NCI-H187 treated with DMSO at 0.1 percent for 48 hours (cell line): ENCODE data around the gene SMAD4.
"Not testable (repeated sequence)": the region's sequence is repeated elsewhere in the genome, so short reads cannot be mapped to it uniquely, and the experiment has no call there.

Source experiments
- DNase-seq: peaks from one replicate; lab custom pipeline; 2025; lab: John Stamatoyannopoulos, UW

The SMAD4 gene

GRCh38 chr18:51070545-51070944 is 40.5 kb downstream of the SMAD4 start:
- DNase-seq: no peak

DNA sequence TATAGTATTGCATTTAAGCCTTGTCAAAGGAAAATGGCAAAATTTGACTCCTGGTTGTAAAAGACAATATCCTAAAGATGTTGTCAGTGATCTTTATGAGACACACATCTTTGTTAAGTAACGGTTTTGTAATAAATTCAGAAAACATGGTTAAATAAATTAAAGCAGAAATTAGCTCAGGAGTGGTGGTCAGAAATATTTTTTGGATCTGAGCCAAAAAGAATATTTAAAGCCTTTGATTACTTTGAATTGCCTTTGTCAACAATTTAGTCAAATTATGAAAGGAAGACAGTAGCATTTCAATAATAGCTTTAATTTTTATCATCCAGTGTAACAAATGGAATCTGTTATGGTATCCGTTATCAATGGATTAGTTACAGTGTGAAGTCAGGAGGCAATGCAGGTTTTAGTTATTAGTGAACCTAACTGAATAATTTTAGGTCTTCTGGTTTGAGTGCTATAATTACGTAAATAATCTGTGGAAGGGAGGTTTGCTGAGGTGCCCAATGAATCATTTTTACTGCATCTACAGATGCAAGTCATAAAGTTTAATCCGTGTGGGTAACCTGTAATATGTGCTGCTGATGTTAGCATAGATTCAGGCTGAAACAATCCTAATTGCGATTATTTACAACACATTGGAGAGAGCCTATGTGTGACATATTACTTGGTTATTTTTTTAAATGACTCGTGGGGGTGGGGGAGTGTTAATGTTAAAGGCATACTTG is 42.7 kb downstream of the SMAD4 start:
- DNase-seq: no peak

DNA sequence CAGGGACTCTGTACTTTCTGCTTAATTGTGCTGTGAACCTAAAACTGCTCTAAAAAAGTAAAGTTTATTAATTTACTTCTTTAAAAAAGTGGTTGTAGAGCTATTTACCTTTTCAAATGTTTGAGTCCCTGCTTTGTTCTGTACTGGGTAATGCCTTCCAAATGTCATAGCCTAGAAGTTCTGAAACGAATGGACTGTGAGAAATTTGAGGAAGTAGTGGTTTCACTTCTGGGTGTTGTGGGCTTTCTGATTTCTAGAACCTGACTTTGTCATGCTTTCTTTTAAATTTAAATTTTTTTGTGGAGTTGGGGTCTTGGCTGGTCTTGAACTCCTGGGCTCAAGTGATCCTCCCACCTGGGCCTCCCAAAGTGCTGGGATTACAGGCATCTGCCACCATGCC is 44.6 kb downstream of the SMAD4 start:
- DNase-seq: no peak

DNA sequence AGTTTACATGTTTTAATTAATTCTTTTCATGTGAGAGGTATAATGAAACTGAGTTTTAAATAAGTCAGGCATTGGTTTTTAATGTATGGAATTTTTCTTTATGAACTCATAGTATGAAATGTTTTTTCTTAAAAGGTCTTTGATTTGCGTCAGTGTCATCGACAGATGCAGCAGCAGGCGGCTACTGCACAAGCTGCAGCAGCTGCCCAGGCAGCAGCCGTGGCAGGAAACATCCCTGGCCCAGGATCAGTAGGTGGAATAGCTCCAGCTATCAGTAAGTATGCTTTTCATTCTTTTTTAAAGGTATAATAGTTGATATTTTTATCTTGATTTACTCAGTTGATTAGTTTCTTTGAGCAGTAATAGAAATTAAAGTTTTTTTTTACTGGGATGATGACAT is 46.5 kb downstream of the SMAD4 start:
- DNase-seq: no peak

DNA sequence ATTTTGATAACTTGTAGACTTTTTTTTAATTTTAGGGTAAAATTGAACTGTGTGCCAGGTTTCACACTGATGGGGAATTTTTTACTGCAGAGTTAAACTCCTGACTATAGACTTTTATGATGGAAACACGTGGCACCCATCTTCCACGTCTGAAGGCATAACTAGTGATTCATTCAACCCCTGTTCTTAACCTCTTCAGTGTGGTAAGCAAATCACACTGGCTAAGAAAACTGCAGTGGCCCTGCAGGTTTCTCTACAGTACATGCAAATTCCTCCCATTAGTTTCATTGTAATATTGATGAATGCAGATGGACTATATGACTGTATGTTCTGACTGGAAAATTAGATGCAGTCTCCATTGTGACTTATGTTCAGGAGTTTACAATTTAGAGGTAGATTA is 47.2 kb downstream of the SMAD4 start:
- DNase-seq: no peak

DNA sequence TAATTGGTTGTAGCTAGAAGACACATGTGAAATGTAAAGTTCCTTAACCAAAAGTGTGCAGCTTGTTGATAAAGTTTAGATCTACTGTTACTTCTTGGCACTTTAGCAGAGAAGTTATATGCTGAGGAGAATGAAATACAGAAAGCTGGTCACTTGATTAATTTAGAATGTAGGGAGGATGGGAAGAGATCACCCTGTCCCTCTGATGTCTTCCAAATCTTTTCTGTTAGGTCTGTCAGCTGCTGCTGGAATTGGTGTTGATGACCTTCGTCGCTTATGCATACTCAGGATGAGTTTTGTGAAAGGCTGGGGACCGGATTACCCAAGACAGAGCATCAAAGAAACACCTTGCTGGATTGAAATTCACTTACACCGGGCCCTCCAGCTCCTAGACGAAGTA is 48.0 kb downstream of the SMAD4 start:
- no peak for DNase-seq

- DNase-seq: no peak
Measured at GRCh38 chr18:51082571-51083267, 52.7 kb downstream of the SMAD4 start.

- no peak for DNase-seq
Measured at GRCh38 chr18:51083398-51083797, 53.4 kb downstream of the SMAD4 start.

GRCh38 chr18:51088410-51088809 is 58.4 kb downstream of the SMAD4 start:
- no peak for DNase-seq

GRCh38 chr18:51089691-51090090 is 59.7 kb downstream of the SMAD4 start:
- no peak for DNase-seq

DNA sequence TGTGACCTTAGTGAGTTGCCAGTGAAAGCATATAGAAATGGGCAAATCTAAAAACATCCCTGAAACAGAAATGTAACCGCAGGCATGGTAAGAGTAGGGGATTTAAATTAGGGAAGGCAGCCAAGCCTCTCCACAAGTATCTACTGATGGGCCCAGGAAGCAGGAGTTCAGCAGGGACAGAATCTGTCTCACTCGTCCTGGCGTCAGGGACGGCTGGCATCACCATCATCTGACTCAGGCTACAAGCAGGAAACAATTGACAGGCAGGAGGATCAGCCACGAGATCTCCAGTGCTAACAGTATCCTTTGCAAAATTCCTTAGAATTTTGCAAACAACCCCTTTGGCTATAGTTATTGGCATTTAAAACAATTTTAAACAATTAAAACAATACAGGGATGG is 61.3 kb downstream of the SMAD4 start:
- no peak for DNase-seq

GRCh38 chr18:51092117-51092516 is 62.1 kb downstream of the SMAD4 start:
- no peak for DNase-seq

GRCh38 chr18:51092967-51093366 is 63.0 kb downstream of the SMAD4 start:
- DNase-seq: not testable (repeated sequence)

GRCh38 chr18:51097021-51097822 is 67.2 kb downstream of the SMAD4 start:
- DNase-seq: no peak

DNA sequence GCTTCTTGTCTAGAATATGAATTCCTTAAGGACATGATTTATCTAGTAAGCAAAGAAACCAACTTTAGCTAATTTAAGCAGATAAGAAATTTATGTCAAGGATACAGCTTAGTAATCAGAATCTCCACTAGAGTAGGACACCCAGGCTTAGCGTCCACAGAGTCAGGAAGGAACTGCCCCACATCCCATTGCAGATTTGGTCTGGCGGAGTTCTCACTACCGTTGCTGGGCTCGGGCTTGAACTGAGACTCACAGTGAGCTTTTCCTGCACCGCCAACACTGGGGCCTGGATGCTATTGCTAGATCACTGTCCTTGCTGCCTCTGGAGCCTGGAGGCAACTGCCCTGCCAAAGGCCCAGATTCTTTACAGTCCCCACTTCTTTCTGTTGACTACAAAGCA is 68.1 kb downstream of the SMAD4 start:
- DNase-seq: no peak

GRCh38 chr18:51098513-51098912 is 68.5 kb downstream of the SMAD4 start:
- DNase-seq: no peak

GRCh38 chr18:51100385-51101120 is 70.5 kb downstream of the SMAD4 start:
- DNase-seq: no peak

GRCh38 chr18:51107082-51107481 is 77.1 kb downstream of the SMAD4 start:
- no peak for DNase-seq

DNA sequence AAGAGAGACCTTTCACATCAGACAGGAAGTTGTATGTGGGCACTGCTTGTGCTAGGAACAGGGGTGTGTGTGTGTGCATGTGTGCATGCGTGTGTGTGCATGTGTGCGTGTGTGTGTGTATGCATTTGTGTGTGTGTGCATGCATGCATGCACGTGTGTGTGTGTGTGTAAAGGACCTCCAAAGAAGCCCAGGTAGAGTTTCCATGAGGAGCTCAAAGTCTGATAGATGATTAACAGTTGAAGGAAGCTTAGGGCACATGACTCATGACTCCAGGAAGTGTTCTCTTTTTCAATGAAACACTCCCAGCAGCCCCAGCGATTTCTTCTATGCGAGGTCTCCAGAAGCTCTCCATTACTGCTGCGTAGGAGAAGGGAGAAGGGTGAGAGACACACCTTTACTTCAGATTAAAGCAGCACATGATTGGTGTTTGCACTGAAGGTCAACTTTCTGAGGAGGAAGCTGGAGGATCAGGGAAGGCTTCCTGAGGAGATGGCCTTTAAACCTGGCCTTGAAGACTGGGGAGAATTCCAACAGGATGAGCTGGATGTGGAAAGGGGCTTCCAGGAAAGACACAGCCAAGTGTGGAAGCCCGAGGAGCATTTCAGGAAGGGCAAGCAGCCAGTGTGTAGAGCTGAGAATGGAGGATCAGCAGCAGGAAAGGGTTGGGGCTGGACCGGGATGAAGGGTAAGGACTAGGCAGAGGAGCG is 77.7 kb downstream of the SMAD4 start:
- DNase-seq: no peak

- no peak for DNase-seq
Measured at GRCh38 chr18:51108330-51108729, 78.3 kb downstream of the SMAD4 start.

DNA sequence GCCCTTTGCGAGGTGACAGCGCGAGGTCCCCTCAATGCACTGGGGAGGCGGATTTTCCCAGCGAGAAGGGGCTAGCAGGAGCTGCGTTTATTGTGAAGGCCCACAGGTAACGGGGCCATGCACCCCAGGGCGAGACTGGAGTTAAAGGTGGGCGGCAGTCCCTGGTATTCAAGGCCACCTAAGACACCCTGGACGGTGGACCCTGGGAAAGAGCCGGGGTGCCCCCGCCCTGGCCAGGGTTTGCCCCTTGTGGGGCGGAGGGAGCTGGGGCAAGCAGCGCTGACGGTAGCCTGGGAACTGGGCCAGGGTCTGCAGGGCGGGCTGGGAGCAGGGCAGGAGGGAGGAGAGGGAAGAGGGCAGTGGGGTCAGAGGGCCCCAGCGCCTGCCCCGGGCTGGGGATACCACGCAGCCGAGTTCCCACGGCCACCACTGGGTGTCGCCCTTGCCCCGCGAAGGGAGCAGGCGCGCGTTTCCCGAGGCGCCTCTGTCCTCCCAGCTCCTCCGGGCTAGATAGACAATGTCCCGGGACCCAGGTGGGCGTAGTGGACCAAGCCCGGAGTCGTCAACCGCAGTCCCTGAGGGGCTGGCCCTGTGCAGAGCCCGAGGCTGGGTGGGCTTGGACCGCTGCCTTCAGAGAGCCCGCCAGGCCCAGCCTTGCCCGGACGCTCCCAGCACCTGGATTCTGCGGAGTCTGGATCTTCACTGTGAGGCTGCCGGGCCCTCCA is 80.2 kb downstream of the SMAD4 start:
- no peak for DNase-seq
